ENCODE measurements around the gene DOCK1.

DOCK1 gene

DNA sequence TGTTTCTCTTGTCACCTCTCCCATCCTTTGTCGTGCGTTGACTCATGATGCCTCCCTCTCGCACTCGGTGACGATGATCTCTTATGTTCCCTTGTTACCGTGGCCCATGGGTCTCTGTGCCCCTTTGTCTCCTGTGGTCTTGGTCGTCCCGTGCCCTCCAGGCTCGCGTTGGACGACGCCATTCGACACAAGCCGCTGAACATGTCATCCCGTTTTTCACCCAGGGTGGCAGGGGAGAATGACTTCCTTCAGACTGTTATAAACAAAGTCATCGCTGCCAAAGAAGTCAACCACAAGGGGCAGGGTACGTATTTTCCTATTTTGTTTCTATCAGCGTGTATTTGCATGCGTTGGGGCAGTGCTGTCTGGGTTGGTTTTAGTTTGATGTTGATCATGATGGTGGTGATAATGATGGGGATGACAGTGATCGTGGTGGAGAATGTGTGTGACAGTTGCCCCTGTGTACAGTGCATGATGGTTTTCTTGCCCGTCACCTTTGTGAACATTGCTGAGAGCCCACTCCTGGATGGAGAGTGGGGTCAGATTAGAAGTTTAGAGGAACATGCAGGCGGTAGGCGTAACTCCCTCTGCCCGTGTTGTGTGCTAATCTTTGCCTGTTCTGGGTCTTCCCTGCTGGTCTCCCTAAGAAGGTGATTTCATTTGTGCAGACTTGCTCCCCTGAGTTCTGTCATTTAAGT is 107.0 kb downstream of the DOCK1 start:
- DNase-seq (ENCODE audit: low read depth), result no peak

DNA sequence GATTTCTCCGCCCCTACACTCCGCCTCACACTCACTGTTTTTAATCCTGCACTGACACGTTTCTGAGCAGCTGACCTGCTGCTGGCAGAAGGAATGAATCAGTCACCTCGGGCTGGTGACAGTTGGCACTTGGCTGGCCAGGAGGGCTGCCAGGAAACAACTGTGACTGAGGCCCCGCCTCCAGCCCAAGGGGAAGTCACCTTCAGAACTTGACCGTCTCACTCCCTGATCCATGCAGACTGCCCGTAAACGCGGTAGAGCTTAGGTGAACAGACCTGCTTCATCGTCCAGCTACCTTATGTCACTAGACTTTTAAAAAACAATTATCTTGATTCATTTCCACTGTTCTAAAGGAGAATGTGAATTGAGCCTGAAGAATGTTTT is 107.5 kb downstream of the DOCK1 start:
- DNase-seq (ENCODE audit: low read depth), result no peak

DNA sequence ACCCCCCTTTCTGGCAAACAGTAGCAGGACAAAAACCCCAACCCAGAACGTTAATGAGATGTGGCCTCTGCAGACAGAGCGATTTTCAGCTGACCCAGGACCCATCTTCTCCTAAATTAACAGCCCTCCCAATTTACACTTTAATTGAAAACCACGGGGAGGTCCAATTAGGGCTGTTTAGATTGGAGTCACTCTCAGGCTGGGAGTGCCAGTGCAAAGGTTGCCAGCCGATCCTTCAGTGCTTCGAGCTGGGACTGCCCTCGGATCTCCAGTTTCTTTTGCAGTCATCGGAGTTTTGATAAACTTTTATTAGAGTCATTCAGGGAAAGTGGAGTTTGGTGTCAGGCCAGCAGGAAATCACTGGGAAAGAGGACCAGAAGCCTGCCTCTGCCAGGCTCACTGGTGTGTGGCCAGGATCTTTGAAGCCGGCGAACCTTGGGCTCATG is 108.0 kb downstream of the DOCK1 start:
- DNase-seq (ENCODE audit: low read depth), result no peak

DNA sequence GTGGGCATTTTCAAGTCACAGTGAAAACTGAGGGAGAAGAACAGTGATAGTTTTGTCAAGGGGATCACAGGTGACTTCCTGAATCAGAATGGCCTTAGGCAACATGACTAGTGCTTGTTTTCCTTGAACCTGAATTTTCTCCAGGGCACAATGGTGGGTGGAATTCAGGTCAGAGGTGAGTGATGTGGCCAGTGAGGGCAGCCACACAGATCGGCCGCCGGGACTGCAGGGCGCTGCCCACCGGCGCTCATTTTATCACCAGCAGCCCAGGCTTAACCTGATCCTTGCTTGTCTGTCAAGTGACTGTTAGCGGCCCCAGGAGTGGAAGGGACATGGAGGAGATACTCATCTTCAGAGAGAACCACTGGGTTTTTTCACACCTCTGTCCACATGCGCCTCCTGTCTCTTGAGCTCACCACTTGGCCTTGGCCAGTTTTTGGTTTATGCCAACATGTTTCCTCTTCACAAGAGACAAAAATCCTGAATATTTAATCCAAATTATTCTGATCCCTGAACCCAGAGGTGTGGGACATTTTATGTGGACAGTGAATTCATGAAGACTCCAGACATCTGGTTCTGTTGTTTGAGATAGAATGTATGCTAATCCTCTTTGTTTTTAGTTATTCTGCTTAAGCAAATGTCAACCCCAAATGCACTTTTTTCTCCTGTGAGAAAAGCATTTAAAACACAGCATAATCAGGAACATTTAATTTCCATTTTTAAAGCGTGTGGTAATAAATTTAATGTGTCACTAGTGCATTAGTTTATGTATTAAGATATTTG is 108.7 kb downstream of the DOCK1 start:
- DNase-seq (ENCODE audit: low read depth), result no peak

DNA sequence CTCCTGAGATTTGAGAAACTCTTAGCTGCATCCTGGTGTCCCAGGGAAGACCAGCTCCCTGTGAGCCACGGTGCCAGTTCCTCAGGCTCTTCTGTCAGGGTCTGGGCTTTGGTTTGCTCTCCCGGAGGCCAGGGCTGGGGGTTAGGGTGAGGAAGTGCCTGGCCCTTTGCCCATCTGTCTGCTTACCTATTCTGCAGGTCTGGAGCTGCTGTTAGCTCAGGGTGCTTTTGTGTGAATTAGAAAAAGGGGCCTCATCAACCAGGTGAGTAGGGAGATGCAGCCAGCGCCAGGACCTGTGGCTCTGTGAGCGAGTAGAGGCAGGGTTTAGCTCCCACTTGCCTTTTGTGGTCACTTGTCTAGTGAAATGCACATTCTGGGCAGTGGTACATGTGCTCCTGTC is 109.4 kb downstream of the DOCK1 start:
- no peak for DNase-seq (ENCODE audit: low read depth)

DNA sequence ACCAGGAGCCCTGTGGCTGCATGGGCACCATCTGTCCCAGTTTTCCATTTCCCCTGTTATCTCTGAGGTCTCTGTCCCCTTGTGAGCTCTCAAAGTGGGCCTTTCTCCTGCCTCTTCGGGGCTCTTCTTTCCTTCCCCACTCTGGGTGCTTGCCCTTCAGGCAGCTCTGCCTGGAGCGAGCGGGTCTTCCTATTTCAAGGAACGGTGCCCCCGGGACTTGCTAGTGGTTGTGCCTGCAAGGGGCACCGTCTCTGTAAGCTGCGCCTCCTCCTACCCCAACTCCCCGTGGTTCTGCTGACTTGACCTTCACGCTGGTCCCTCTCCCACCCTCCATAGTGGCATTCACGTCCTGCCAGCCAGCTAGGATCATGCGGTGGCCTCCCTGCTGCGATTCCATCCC is 110.1 kb downstream of the DOCK1 start:
- DNase-seq (ENCODE audit: low read depth), result no peak

DNA sequence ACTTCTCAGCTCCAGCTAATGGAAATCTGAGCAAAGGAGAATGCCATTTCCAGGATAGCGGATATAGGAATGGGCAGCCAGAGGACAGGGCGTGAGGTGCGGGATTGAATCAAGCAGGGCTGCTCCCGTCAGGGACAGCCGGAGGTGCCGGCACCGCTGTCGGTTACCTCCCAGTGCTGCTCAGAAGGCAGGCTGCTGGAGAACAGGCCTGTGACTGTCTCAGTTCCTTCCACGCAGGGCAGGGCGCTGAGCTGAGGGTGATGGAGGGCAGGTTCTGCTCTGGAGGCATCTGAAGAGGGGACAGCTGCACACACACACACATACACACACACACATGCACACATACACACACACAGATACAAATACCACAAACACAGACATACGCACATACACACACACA is 111.1 kb downstream of the DOCK1 start:
- no peak for DNase-seq (ENCODE audit: low read depth)

DNA sequence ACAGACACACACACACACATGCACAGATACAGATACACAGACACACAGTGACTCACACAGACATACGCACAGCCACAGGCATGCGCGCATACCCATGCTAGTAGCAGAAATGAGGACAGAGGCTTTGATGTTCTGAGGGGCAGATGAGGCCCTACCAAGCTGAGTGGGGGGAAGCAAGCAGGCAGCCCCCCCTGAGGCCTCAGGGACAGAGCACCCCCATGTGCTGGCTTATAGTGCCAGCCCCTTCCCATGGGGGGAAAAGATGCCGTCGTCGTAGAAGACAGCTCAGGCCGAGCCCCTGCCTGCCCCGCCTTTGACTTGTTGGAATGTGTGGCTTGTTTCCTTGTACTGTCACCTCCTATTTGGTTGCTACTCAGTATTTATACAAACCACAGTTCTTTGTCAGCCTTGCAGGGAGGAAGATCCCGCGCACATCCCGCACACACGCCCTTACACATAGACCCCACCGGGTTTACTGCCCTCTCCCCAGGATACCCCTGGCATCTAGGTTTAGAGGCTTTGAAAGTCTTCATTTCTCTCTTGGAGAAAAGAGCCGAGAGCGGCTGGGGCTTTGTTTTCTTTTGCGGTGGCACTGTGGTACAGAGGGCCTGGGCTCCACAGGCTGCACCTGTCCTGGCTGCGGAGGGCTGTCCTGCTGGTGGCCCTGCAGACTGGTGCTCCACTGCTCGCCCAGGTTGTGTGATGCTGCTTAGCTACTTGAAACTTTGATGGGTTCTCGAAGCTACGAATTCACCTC is 112.5 kb downstream of the DOCK1 start:
- DNase-seq (ENCODE audit: low read depth), result no peak

DNA sequence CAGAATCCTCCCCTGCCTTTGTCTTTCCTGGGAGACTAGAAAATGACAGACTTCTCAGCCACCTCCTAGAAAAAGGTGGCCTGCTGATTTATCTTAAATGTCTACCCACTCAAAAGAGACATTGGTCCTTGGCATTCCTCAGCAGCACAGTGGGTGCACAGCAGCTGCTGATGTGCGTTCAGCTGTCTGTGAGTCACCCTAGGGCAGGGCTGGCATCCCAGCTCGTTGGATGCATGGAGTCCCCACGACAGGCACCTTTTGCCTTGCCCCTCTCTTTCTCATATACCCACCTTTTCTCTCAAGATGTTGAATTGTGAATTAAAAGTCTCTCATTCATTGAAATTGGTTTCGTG is 113.0 kb downstream of the DOCK1 start:
- DNase-seq (ENCODE audit: low read depth), result no peak

DNA sequence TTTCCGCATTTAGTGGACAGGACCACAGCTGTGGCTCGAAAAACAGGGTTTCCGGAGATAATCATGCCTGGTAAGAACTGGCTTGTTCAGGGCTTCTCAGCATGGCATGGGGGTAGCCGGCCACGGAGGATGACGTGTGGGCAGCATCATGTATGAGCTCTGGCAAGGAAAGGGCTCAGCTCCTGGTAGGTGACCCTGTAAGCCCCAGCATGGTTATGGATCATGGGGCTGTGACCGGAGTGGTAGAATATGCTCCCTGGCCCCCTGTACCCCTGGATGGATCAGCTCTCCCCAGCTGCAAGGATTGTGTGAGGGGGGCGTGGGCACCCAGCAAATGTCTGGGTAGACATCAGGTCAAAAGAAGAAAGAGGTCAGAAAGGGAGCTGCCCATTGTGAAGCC is 113.5 kb downstream of the DOCK1 start:
- no peak for DNase-seq (ENCODE audit: low read depth)

DNA sequence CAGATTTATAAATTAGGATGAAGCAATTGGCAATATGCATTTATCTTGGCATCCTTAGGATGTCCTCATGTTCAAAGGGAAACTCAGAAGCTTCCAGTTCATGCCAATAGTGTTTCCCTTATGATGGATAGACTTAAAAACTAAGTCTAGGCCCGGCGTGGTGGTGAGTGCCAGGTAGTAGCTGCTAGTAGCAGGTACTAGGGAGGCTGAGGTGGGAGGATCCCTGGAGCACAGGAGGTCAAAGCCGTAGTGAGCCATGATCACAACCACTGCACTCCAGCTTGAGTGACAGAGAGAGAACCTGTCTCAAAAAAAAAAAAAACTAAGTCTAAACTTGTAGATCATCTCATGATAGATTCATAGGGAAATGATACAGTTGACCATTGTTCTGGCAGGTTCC is 115.0 kb downstream of the DOCK1 start:
- no peak for DNase-seq (ENCODE audit: low read depth)

DNA sequence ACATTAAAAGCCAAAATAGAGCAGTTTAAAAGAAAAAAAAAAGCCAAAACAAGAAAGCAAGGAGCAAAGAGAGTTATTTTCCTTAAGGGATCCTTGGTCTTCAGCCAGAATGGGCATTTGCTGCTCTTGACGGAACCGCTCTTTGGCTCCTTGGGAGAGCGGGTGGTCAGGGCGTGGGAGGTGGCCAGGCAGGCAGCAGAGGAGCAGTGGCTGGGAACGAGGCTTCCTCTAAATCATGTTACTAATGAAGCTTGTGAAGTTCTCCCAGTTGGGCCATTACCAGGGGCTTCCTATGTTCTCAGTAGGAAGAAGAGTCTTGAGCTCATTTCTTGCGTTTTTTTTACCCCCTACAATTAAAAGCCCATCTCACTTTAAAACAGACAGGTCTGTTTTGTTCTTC is 116.6 kb downstream of the DOCK1 start:
- DNase-seq (ENCODE audit: low read depth), result no peak

DNA sequence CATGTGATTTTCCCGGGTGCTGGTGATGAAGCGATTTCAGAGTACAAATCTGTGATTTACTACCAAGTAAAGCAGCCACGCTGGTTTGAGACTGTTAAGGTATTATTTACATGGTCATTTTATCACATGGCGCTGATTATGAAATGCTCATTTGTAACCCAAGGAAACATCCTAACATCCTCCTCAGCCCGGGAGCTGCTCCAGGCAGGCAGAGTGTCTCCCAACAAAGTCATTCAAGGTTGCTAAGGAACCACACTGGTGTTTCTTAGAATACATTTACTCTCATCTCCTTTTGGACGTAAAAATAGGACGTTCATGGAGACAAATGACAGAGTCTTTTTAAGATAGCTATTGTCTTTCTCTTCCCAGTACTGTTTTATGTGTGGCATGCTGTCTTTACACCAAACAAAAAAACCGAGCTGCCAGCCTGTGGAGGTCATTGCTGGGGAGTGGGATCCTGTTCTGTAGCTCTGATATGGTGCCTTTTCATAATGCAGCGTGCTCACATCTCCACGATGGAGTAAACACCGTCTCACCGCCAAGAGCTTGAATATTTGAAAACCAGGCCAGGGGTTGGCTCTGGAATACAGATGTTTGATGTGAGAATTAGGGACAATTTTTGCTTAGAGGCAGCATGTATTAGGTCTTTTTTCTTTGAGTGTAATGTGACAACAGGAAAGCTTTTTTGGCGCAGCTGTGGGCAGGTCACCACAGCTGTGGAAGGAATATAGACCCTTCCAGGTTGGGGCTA is 119.6 kb downstream of the DOCK1 start:
- DNase-seq (ENCODE audit: low read depth), result peak; percentile 88

DNA sequence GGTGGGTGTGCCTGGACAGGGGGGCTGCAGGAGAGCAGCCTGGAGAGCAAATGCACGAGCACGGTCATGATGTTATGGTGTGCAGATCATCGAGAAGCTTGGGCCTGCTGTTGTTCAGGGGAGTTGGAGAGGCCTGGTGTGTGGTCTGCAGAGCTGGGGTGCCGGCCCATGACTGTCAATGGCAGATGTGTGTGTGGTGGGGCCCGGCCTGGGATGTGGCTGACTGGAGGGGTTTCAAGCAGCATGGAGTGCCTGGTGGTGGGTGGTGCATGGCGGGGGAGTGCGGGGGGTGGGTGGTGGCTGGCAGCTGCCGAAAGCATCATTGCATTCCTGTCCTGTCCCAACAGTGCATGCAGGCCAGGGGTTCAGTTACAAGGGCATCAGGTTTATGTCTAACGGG is 122.6 kb downstream of the DOCK1 start:
- DNase-seq (ENCODE audit: low read depth), result no peak

DNA sequence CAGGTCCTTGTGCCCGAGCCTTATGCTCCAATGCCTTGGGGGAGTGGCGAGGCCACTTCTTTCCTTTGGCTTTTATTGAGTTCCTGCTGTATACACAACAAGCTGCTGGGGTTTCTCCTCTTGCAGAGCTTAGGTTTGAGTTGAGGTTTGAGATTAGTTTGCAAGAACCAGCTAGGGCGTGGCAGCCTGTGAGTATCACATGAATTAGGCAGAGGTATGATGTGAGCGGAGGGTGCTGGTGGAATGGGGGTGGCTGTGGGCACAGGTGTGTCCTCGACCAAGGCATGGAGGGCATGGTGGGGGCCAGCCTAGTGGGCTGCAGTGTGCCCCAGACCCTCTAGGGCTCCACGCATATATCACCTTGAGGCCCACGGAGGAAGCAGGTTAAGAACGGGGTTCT is 123.3 kb downstream of the DOCK1 start:
- no peak for DNase-seq (ENCODE audit: low read depth)

DNA sequence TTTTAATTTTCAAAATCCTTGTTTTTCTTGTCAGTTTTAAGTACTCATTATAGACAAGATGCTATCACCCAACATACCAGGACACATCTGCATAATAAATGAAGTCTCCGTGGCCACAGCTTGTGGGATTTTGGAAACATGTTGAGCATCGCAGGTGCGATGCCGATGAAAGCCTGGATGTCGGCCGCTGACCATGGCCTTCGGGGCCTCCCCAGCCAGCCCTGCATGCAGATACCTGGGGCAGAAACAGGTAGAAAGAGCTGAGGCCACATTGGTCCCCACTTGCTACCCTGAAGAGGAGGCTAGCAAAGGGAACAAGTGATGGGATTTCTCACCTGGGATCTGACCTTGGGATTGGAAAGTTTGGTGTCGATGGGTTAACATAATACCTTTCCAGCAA is 123.8 kb downstream of the DOCK1 start:
- DNase-seq (ENCODE audit: low read depth), result no peak

DNA sequence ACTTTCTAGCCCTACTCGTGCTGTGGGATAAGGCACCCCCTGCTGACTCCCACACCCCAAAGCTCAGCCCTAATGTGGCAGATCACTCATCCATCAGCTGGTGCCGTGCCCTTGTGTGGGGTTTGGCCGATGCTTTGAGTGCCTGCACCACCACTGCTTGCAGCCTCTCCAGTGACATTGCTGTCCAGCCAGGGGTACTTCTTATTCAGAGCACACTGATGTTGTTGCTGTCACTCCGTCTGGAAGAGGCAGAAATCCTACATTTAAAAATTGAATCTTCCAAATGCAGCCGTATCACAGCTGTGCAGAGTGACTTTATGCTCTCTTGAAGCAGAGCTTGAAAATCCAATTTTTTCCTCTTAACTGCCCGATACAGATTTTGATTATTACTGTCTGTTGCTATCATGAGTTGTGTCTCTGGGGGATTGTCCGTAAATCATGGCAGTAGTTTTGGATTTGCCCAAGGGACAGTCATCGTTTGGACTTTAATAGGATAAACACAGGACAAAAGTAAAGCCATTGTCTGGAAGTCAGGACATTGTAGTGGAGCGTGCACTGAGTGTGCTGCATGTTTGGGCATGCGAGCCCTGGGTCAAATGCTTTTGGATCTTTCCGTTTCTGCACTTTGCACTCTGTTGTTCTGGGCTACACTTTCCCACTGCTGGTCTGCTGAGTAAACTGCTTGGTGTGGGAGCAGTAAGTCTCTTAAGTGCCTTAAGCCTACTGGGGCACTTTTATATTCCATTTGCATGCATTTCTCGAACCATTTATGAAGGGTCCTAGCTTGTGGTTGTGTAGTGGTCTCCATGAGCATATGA is 128.2 kb downstream of the DOCK1 start:
- no peak for DNase-seq (ENCODE audit: low read depth)

DNA sequence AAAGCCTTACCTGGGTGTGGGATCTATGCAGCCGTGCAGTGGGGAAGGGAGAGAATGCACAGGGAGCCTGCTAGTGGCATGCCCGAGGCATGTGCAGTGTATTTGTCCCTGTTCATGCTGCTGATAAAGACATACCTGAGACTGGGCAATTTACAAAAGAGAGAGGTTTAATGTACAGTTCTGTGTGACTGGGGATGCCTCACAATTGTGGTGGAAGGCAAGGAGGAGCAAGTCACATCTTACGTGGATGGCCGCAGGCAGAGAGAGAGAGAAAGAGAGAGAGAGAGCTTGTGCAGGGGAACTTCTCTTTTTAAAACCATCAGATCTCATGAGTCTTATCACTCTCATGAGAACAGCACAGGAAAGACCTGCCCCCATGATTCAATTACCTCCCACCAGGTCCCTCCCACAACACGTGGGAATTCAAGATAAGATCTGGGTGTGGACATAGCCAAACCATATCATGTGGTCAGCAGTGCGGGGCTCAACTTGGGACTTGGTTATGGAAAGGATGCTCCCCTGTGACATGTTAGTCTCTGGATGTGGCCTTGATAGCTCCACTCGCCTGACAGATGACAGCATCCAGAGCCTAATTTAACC is 128.9 kb downstream of the DOCK1 start:
- no peak for DNase-seq (ENCODE audit: low read depth)

DNA sequence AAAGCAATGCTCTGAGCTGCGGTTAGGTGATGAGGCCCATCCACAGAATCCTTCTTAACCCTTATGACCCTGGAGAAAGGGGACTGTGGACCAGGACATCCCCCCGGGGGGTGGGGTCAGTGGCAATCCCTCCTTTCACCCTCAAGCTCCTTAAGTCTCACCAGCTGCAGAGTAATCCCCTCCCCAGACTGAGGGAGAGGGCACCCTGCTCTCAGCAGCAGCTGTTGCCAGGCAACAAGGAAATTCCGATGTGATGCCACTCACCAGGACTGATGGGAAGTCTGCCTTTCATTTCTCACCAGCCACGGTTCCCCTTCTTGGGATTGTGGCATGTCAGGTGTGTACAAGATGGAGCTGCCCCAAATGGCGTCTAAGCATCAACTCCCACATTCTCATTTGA is 129.6 kb downstream of the DOCK1 start:
- no peak for DNase-seq (ENCODE audit: low read depth)

DNA sequence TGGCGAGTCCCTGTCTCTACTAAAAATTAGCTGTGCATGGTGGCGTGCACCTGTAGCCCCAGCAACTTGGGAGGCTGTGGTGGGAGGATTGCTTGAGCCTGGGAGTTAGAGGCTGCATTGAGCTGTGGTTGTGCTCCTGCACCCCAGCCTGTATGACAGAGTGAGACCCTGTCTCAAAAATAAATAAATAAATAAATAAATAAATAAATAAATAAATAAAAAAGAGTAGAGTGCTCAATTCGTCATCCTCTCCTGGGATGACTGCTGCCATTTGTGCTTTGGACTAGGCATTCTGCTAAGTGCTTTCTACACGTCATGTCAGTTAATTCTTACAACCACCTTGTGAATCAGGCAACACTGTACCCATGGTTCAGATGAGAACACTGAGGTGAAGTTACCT is 130.6 kb downstream of the DOCK1 start:
- DNase-seq (ENCODE audit: low read depth), result no peak

DNA sequence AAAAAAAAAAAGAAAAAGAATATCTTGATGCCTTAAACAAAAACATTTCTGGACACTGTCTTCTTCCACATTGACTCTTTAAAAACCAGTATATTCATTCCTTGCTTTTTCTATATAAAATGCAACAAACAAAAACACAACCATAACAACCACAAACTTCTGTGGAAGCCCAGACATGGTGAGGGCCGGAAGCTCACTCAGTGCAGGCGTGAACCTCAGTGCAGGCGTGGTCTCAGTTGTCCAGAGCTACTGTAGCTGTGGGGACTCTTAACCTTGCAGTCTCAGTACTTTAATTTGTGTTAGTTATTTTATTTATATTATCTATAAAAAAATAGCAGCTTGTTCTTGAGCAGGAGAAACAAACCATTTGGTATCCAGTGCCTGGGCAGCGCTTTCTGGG is 131.8 kb downstream of the DOCK1 start:
- DNase-seq (ENCODE audit: low read depth), result no peak
